Stimulated activated memory B cell treated with anti-CD40 and anti-IgM and Interleukin-4, amounts not matched to agents 10 μg/mL and 1 μg/mL and 100 μg/mL, for 72 hours (primary cell): ENCODE data around the gene SLC25A4.
A peak's percentile ranks its signal among the peaks of the same experiment; 100 is the strongest.
"Not testable (repeated sequence)": the region's sequence is repeated elsewhere in the genome, so short reads cannot be mapped to it uniquely, and the experiment has no call there.

Experiments
- ATAC-seq: fragments of 150-1000 bp; cut with Tn5 transposase; 2 replicates; pipeline ENCODE4 v1.10.0; 2021
- H3K27ac Mint-ChIP-seq: one replicate; pipeline ENCODE4 v1.8.0; 2022; ENCODE audit warnings: mild to moderate bottlenecking, mixed read lengths
- H3K27me3 Mint-ChIP-seq: one replicate; pipeline ENCODE4 v1.8.0; 2022; ENCODE audit warnings: mixed read lengths
- H3K36me3 Mint-ChIP-seq: one replicate; pipeline ENCODE4 v1.8.0; 2022; ENCODE audit warnings: mixed read lengths
- H3K4me1 Mint-ChIP-seq: one replicate; pipeline ENCODE4 v1.8.0; 2022; ENCODE audit warnings: mixed read lengths
- H3K4me3 Mint-ChIP-seq: one replicate; pipeline ENCODE4 v1.8.0; 2022; ENCODE audit warnings: mild to moderate bottlenecking, moderate library complexity, mixed read lengths
- H3K9me3 Mint-ChIP-seq: one replicate; pipeline ENCODE4 v1.8.0; 2022; ENCODE audit warnings: mixed read lengths

SLC25A4 gene

DNA sequence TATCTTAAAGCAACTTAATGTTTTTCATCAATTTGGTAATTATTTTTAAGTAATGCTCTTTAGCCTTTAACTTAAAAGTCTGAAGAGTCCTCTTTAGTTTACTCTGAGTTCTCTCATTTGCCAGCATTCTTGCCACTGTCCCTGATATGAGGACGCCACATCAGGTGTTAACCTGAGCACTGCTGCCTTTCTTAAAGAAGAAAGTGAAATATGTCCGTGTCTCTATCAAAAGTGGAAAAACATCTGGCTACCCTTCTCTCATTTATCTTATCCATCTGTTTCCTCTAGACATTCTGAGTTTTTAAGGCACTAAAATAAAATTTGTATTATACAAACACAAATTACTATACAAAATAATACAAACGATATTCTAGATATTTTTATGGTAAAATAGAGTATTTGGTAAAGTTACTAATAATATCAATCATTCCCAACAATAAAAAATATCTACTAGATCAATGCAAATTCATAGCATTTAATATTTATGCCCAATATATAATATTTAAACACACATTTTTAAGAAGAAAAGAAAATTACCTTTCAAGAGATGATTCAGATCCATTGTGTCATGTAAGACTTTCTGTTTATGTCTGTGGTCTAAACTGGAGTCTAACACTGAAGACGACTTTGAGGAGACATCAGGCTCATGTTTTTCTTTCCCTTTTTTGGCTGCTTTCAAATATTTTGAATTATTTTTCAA lies 46.7 kb downstream of the SLC25A4 start:
- H3K4me1 Mint-ChIP-seq = peaks cover 33% of the 10 kb centered on the region
- H3K27ac Mint-ChIP-seq = no peak overlapping the region
- no peaks in the 10 kb centered on the region for H3K9me3 Mint-ChIP-seq
- peaks cover 35% of the 10 kb centered on the region for H3K36me3 Mint-ChIP-seq
- ATAC-seq = no peak
- no peak overlapping the region for H3K4me3 Mint-ChIP-seq
- no peaks in the 10 kb centered on the region for H3K27me3 Mint-ChIP-seq

DNA sequence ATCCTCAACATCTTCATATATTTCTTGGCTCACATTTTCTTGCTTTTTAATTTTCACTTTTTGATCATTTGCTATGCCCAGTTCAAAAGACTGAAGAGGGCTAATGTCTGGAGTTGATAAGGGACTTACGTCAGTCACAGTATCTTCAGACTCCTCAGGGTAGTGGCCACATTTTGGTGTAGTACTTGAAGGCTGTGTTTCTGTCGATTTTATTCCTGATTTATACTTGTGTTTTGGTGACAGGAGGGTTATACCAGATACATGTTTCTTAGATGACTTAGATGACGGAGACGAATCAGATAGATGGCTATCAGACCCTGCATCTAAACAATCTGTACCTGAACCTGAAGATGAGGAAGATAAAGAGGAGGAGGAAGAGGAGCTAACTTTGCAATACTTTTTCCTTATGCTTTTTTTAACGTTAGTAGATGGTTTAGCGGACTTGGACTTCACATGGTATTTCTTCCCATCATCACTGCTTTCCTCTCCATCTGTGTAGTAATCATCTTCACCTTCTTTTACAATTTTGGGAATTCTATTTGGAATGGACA lies 47.3 kb downstream of the SLC25A4 start:
- H3K27me3 Mint-ChIP-seq = no peaks in the 10 kb centered on the region
- H3K27ac Mint-ChIP-seq = no peak overlapping the region
- no peak overlapping the region for H3K4me3 Mint-ChIP-seq
- H3K4me1 Mint-ChIP-seq = peaks cover 39% of the 10 kb centered on the region
- no peaks in the 10 kb centered on the region for H3K9me3 Mint-ChIP-seq
- no peak for ATAC-seq
- H3K36me3 Mint-ChIP-seq = peaks cover 42% of the 10 kb centered on the region

GRCh38 chr4:185192059-185192458 lies 49.0 kb downstream of the SLC25A4 start:
- Mint-ChIP-seq H3K27ac (no peak overlapping the region), H3K36me3 (peaks cover 40% of the 10 kb centered on the region), H3K9me3 (no peaks in the 10 kb centered on the region), H3K4me3 (no peak overlapping the region), H3K4me1 (peaks cover 50% of the 10 kb centered on the region), H3K27me3 (no peaks in the 10 kb centered on the region)
- no peak for ATAC-seq

GRCh38 chr4:185194924-185195888 lies 52.1 kb downstream of the SLC25A4 start:
- no peak overlapping the region for H3K27ac Mint-ChIP-seq
- no peak for ATAC-seq
- no peaks in the 10 kb centered on the region for H3K9me3 Mint-ChIP-seq
- H3K4me3 Mint-ChIP-seq = no peak overlapping the region
- peaks cover 38% of the 10 kb centered on the region for H3K4me1 Mint-ChIP-seq
- H3K36me3 Mint-ChIP-seq = peaks cover 29% of the 10 kb centered on the region
- no peaks in the 10 kb centered on the region for H3K27me3 Mint-ChIP-seq

- Mint-ChIP-seq H3K4me3 (no peak overlapping the region), H3K9me3 (no peaks in the 10 kb centered on the region), H3K36me3 (peaks cover 28% of the 10 kb centered on the region), H3K27me3 (no peaks in the 10 kb centered on the region), H3K27ac (no peak overlapping the region), H3K4me1 (peaks cover 28% of the 10 kb centered on the region)
- ATAC-seq = no peak
Observed at GRCh38 chr4:185196437-185196836, 53.4 kb downstream of the SLC25A4 start.

GRCh38 chr4:185198189-185198588 lies 55.1 kb downstream of the SLC25A4 start:
- H3K4me1 Mint-ChIP-seq = peaks cover 34% of the 10 kb centered on the region
- H3K4me3 Mint-ChIP-seq, ATAC-seq, H3K9me3 Mint-ChIP-seq, H3K27me3 Mint-ChIP-seq: not testable (repeated sequence)
- H3K27ac Mint-ChIP-seq = peak overlapping the region; percentile 17
- H3K36me3 Mint-ChIP-seq = peaks cover 22% of the 10 kb centered on the region
